Measurements from ENCODE around the gene CFL1.
"Not testable (repeated sequence)": the region's sequence is repeated elsewhere in the genome, so short reads cannot be mapped to it uniquely, and the experiment has no call there.

The CFL1 gene

GRCh38 chr11:65856689-65857499 is 1.1 kb downstream of the CFL1 start:
- DNase-seq (ENCODE audit: low spot score) = peak; percentile 63

GRCh38 chr11:65855927-65856363 is 2.0 kb downstream of the CFL1 start:
- DNase-seq (ENCODE audit: low spot score) = no peak

- DNase-seq (ENCODE audit: low spot score) = no peak
Measured at GRCh38 chr11:65854852-65855837, 2.8 kb downstream of the CFL1 start.

- no peak for DNase-seq (ENCODE audit: low spot score)
Measured at GRCh38 chr11:65854161-65854592, 3.8 kb downstream of the CFL1 start.

GRCh38 chr11:65853246-65853979 is 4.6 kb downstream of the CFL1 start:
- no peak for DNase-seq (ENCODE audit: low spot score)

GRCh38 chr11:65852508-65853245 is 5.3 kb downstream of the CFL1 start:
- no peak for DNase-seq (ENCODE audit: low spot score)

- DNase-seq (ENCODE audit: low spot score) = no peak
Measured at GRCh38 chr11:65851811-65852507, 6.0 kb downstream of the CFL1 start.

GRCh38 chr11:65851083-65851579 is 6.8 kb downstream of the CFL1 start:
- DNase-seq (ENCODE audit: low spot score) = no peak

- no peak for DNase-seq (ENCODE audit: low spot score)
Measured at GRCh38 chr11:65850217-65851082, 7.5 kb downstream of the CFL1 start.

- no peak for DNase-seq (ENCODE audit: low spot score)
Measured at GRCh38 chr11:65849771-65850216, 8.2 kb downstream of the CFL1 start.

GRCh38 chr11:65849366-65849765 is 8.6 kb downstream of the CFL1 start:
- no peak for DNase-seq (ENCODE audit: low spot score)

GRCh38 chr11:65848693-65849092 is 9.3 kb downstream of the CFL1 start:
- DNase-seq (ENCODE audit: low spot score) = not testable (repeated sequence)

- DNase-seq (ENCODE audit: low spot score) = no peak
Measured at GRCh38 chr11:65847746-65848145, 10.2 kb downstream of the CFL1 start.

- DNase-seq (ENCODE audit: low spot score) = no peak
Measured at GRCh38 chr11:65844231-65844872, 13.6 kb downstream of the CFL1 start.

GRCh38 chr11:65843811-65844210 is 14.2 kb downstream of the CFL1 start:
- DNase-seq (ENCODE audit: low spot score) = no peak

GRCh38 chr11:65842144-65842543 is 15.8 kb downstream of the CFL1 start:
- no peak for DNase-seq (ENCODE audit: low spot score)

GRCh38 chr11:65834202-65834601 is 23.8 kb downstream of the CFL1 start:
- no peak for DNase-seq (ENCODE audit: low spot score)

GRCh38 chr11:65833297-65834030 is 24.5 kb downstream of the CFL1 start, which contains the start of gene SNX32:
Gene SNX32 (plus strand): TSS chr11:65833963. CDS start chr11:65834066, 103 bp downstream.
- peak; percentile 93 for DNase-seq (ENCODE audit: low spot score)
